Measurements from ENCODE around the gene SNRNP70.
"Not testable (repeated sequence)": the region's sequence is repeated elsewhere in the genome, so short reads cannot be mapped to it uniquely, and the experiment has no call there.

SNRNP70 gene

GRCh38 chr19:49085020-49085867, at the start of gene SNRNP70:
SNRNP70 (plus strand) TSS chr19:49085451; CDS start chr19:49086415, 964 bp downstream.
- peak; percentile 94 for ATAC-seq

- peak in 1 of 2 donors; percentile 17 for ATAC-seq
Measured at GRCh38 chr19:49036815-49037214, 48.4 kb upstream of the SNRNP70 start, which contains the start of gene CGB1. CGB1 (minus strand) TSS chr19:49036895; CDS start chr19:49036711, 184 bp downstream.

GRCh38 chr19:49038111-49038510, 47.1 kb upstream of the SNRNP70 start:
- ATAC-seq, result not testable (repeated sequence)

GRCh38 chr19:49038557-49039276, 46.5 kb upstream of the SNRNP70 start:
- not testable (repeated sequence) for ATAC-seq

- ATAC-seq, result not testable (repeated sequence)
Measured at GRCh38 chr19:49039736-49040135, 45.5 kb upstream of the SNRNP70 start.

GRCh38 chr19:49042177-49042576, 43.1 kb upstream of the SNRNP70 start:
- ATAC-seq, result no peak

GRCh38 chr19:49042666-49043065, 42.6 kb upstream of the SNRNP70 start:
- ATAC-seq, result not testable (repeated sequence)

- not testable (repeated sequence) for ATAC-seq
Measured at GRCh38 chr19:49043548-49043947, 41.7 kb upstream of the SNRNP70 start, which contains the start of gene CGB5. CGB5 (plus strand) TSS chr19:49043848; CDS start chr19:49044210, 362 bp downstream.

- ATAC-seq, result not testable (repeated sequence)
Measured at GRCh38 chr19:49049011-49049410, 36.2 kb upstream of the SNRNP70 start, which contains the start of gene CGB8. CGB8 (minus strand) TSS chr19:49049111; CDS start chr19:49048739, 372 bp downstream.

GRCh38 chr19:49049834-49050233, 35.4 kb upstream of the SNRNP70 start:
- ATAC-seq, result not testable (repeated sequence)

- not testable (repeated sequence) for ATAC-seq
Measured at GRCh38 chr19:49050376-49051033, 34.7 kb upstream of the SNRNP70 start.

- ATAC-seq, result peak; percentile 79 to 84
Measured at GRCh38 chr19:49056101-49056901, 28.9 kb upstream of the SNRNP70 start.

- ATAC-seq, result not testable (repeated sequence)
Measured at GRCh38 chr19:49056902-49057596, 28.2 kb upstream of the SNRNP70 start.

- ATAC-seq, result peak; percentile 15 to 18
Measured at GRCh38 chr19:49057636-49058234, 27.5 kb upstream of the SNRNP70 start, which contains the start of gene CGB7. CGB7 (minus strand) TSS chr19:49057749; CDS start chr19:49055375, 2,374 bp downstream.

GRCh38 chr19:49058562-49058961, 26.7 kb upstream of the SNRNP70 start:
- ATAC-seq, result no peak

- no peak for ATAC-seq
Measured at GRCh38 chr19:49059053-49059452, 26.2 kb upstream of the SNRNP70 start.

GRCh38 chr19:49061000-49061399, 24.3 kb upstream of the SNRNP70 start:
- ATAC-seq, result no peak

- ATAC-seq, result no peak
Measured at GRCh38 chr19:49061445-49061844, 23.8 kb upstream of the SNRNP70 start.

- ATAC-seq, result no peak
Measured at GRCh38 chr19:49064029-49064629, 21.1 kb upstream of the SNRNP70 start.
